Stimulated activated CD4-positive, alpha-beta T cell treated with anti-CD3 and anti-CD28 coated beads, Interleukin-15, amount 100 ng/mL, for 48 hours (primary cell): ENCODE data around the gene HOXB1.

Source experiments
- DNase-seq, 2 donors: peaks; one replicate each; pipeline ENCODE4 v3.0.0-alpha.2; 2020; ENCODE audit warnings: low read depth in 2 of 2

The HOXB1 gene

DNA sequence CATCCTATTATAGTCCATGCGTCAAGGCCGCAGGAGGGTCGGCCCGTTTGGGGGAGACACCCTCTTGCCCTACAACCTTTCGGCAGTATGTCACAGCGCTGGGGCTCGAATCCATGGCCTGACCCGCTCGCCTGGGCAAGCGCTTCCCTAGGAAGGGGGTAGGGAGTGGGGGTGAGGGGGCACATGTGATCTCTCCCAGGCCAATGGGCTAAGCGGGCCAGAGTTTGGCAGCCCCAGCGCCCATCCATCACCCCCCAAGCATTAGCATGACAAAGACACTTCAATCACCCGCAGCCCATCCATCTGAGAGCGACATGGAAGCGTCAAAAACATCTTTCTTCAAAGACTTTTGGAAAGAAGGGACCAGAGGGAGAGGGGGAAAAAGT lies at the start of gene HOXB1:
Gene HOXB1 (minus strand): TSS at position 125 of the 386 bp plus-strand sequence. CDS start 107 bp downstream, at position 18.
- no peak for DNase-seq

- DNase-seq = no peak
These were observed 49.1 kb upstream of the HOXB1 start for GRCh38 chr17:48579760-48580554.

GRCh38 chr17:48579471-48579759 lies 48.6 kb upstream of the HOXB1 start:
- DNase-seq = no peak

DNA sequence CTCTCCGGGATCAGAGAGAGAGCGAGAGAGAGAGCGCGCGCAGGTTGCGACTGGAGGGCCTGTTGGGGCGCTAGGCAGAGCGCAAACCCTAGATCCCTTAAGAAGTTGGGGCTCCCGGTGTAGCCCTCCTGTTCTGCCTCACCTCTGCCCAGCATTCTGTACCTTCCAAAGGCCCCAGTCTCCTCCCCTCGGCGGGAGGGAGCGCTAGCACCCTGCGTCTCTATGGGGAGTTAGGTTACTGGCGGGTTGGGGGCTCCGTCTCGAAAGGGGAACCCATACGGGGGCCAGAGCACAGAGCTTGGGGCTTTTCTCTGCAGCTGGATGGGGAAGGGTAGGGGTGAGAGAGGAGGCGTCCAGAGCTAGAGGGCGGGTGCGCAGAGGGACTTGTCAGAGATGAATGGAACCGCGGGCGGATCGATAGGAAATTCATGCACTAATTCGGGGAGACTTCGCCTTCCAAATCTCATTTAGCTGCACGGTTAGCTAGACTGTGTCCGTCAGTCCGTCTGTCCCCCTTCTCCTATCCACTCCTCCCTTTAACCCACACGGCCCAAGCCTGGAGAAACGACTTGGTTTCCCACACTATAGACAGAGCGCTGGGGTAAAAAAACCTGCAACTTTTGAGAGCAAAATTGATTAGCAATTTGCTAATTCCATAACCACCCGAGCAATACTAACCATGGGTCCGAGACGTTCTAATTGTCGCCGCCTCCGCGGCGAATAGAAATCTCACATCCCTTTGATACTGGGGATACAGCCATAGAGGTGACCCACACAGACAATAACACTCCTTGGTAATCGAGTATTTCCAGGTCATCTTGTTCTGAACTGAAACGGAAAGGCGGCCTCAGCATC lies 48.0 kb upstream of the HOXB1 start:
- DNase-seq = no peak

GRCh38 chr17:48577946-48578615 lies 47.3 kb upstream of the HOXB1 start, which contains the start of gene HOXB4:
TSS of gene HOXB4 (minus strand) at chr17:48578350. CDS start at chr17:48578319, 31 bp downstream.
- peak in 1 of 2 donors; percentile 43 for DNase-seq

GRCh38 chr17:48577330-48577945 lies 46.6 kb upstream of the HOXB1 start:
- no peak for DNase-seq

DNA sequence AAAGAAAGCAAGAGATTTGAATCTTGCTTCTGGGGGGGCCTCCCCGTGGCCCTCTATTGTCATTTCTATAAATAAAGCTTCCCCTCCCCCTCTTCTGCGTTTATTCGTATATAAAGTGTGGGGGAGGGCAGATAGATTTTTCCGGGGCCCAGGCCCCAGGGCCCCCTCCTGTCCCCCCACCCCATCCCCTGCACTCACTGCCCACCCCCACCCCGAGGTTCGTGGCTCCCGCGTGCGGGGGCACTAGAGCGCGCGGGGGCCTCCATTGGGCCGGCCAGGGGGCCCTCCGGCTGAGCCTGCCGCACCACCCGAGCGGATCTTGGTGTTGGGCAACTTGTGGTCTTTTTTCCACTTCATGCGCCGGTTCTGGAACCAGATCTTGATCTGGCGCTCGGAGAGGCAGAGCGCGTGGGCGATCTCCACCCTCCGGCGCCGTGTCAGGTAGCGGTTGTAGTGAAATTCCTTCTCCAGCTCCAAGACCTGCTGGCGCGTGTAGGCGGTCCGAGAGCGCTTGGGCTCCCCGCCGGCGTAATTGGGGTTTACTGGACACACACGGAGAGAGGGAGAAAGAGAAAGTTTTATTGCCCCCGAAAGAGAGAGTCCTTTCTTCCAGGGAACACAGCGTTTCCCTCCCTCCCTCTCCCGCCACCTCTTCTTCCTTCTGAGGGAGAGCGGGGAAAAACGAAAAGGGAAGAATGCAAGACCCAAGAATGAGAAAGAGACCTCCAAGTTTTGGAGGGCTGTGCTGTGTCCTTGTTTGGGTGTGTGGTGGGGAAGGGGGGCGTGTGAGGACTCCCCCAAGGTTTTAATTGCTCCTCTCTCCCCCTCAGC lies 45.9 kb upstream of the HOXB1 start:
- DNase-seq = no peak

DNA sequence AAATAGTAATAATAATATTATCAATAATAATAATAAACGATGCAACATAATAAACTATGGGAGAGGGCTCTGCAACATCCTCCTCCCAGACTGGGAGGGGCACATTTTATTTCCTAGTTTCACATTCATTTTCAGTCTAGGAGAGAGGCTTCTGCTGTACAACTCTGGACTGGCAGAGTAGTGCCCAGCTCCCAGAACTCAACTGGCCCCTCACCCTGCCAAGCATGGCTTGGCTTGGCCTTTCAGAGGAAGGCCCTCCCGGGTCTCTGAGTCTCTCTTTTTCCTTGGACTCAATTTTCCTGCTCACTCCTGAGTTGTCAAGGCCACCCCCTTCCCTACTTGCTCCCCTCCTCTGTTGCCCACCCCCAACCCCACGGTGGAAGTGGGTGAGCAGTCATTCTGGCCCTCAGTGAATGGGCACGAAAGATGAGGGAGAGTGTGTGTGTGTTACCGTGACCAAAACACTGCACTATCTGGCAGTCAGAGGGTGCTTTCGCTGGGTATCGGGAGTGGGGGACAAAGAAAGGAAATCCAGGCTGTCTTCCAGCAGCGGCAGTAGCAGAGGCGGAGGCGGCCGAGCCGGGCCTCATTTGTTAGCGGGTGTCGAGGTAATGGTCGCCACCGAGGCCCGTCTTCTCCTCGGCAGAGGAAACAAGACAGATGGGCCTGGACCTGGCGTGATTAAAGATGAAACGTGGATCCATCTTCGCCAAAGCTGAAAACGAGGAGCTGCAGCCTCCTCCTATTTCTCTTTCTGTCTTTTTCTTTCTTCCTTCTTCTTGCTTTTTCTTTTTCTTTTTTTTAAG lies 45.1 kb upstream of the HOXB1 start:
- DNase-seq = no peak

DNA sequence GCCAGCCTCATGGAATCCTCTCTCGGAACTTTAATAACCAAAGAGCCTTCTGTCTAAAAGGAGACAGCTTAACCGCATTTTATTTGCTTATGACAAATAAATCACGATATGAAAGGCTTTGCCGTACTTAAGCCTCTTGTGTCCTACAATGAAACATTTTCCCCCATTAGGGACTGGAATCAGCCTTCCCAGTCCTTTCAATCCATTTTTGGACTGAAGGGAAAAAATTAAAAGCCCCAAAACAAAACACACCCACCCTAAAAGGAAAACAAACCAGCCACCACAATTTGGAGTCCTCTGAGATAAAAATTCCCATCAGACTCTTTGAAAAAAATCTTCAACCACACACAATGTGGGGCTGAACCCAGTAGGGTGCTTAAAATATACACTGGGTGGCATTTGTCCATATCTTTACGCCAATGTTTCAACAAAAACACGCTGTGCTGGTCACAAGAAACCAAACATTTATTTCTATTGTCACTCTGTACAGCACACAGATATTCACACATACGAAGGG lies 44.3 kb upstream of the HOXB1 start:
- DNase-seq = no peak

DNA sequence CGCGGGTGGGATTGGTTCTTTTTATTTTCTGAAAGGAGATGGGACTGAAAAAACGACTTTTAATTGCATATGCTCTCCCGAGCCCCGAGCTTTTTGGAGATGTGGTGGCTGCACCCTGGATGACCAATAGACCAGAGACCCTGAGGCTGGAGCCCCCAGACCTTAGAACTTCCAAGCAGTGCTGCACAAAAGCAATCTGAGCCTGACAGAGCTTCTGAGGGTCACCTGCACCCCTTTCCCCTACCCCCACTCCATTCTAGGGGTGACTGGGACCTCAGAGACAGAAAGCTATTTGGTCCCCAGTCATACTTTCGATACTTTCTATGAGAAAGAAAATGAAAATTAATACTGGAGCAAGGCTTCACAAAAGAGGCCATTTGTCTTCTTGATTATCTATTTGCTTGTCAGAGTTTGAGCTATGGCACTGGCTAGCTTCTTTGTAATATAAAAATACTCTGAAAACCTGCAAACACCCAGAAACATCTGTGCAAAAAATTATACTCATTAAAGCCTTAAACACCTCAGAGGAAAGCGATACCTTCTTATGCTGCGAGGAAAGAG lies 43.8 kb upstream of the HOXB1 start:
- no peak for DNase-seq

- no peak for DNase-seq
These were observed 41.1 kb upstream of the HOXB1 start for GRCh38 chr17:48571826-48572417.

GRCh38 chr17:48571024-48571818 lies 40.4 kb upstream of the HOXB1 start:
- no peak for DNase-seq

DNA sequence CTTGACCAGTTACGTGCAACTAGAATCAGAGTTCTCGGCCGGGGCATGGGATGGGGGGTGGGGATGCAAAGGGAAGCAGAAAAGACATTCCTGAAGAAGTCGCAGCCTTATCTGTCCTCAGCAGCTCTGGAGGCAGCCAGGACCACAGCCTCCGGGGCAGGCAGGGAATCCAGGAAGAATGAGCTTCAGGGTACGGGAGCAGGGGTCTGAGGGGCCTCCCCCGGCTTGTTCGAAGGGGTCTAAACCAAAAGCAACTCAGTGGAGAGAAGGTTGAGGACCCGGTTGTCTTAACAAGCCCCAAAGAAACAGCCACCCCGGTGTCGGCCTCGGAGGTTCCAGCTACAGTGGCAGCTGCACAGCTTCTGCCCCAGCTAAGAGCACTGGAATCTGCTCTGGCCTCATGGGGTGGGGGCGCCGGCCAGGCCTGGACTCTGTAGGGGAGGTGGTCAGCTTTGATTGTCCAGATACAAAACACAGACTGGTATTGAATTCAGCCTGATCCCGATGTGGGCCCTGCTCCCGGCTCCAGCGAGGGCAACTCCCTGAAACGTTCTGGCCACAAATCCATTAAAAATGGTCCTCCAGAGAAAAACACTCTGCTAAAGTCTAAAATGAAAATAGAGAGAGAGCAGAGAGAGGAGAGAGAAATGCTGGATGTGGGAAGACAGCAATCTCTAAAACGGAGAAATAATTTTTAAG lies 39.7 kb upstream of the HOXB1 start:
- DNase-seq = no peak

DNA sequence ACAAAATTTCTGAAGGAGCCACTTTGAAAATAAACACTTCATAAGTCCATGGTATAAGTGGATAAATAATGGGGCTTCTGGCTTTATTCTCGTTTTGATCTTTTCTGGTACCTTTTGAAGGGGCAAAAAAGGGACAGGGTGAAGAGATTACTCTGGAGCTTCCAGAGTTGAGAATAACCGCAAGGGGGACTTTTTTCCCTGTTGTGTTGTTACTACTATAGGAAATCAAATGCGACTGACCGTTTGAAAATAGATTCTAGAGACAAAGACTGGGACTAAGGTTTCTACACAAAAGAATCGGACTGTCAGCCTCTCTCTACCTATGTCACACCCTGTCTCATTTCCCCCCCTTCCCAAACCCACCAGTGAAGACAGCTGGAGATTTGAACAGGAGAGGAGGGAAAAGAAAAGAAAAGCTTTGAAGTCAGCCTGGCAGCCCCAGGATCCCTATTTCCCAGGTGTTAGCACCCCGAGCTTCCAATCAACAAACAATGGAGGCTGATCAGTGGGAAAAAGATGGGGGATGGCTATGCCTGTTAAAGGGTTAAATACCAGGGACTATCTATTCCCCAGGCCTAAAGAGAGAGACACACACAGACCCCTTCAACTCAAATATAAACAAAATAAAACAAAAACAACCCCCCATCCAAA lies 39.0 kb upstream of the HOXB1 start:
- no peak for DNase-seq

DNA sequence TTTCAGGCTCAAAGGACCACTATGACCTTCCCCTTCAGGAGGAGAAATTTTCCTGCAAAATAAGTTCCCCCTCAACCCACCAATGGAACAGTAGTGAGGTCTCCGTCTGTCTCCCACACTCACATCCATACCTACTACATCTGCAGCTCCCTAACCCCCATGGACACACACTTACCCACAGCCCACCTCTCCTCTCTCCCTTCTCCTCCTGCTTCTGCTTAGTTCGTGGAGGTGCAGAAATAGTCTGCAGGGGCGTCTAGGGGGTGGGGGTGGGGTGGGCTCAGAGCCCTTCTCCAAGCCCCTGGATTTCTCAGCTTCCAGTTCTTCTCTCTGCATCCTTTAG lies 38.4 kb upstream of the HOXB1 start:
- no peak for DNase-seq

DNA sequence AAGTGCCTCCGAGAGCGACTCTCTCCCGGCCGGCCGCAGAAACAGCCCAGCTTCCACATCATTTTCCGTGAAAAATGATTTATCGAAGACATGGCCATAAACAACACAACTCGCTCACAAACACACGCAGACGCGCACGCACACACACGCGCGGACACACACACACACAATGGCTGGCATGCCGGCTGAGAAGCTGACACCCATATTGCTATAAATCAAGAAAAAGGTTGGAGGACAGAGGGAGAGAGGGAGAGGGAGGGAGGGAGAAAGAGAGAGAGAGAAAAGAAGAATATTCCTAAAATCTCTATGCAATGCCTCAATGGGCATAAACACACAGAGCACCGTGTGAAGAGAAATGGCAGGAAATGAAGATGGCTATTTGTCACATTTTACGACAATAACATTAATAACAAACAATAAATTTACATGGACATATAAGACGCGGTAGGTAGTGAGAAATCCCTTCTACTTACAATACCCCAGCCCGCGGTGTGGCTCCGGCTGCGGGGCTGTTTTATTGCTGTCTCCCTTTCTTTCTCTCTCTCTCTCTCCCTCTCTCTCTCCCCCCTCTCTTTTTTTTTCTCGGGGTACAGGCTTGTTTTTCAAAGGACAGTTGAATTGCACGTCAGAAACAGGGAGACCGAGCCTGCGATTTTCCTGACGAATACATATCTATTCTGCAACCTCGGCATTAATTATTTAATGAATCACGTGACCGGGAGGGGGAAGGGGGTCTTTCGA lies 37.9 kb upstream of the HOXB1 start:
- DNase-seq = no peak
